H1 (cell line): ENCODE measurements around the gene SP9. TPM values are rescaled to one million over a fixed set of nuclear protein-coding genes. Genes with fewer than 3 reads are reported as not detected.

Experiments used
- CTCF ChIA-PET: fragments of 300-600 bp; sonication (Branson Sonifier 250); formaldehyde crosslinking; loops from one replicate; lab custom pipeline; 2021; ENCODE audit not compliant: partially characterized antibody; lab: Charles Lee
- POLR2A ChIA-PET: fragments of 300-600 bp; sonication (Branson Sonifier 250); formaldehyde crosslinking; loops from one replicate; lab custom pipeline; 2021; ENCODE audit warnings: inconsistent platforms; ENCODE audit not compliant: partially characterized antibody; lab: Charles Lee
- DNase-seq, 2 experiments: peaks; one replicate each; pipeline versions ENCODE4 v3.0.0 to v3.0.0-alpha.2; 2010 to 2022; ENCODE audit warnings: low spot score in 2 of 2, low read depth in 1 of 2, mixed read lengths in 1 of 2
- FAIRE-seq: peaks from 2 replicates; lab custom pipeline; 2011; peaks lifted over from hg19 to GRCh38; lab: Jason Lieb, UNC
- H2AFZ ChIP-seq: 2 replicates; pipeline ENCODE4 v1.8.1; 2012; ENCODE audit warnings: low read length, inconsistent platforms
- H2AK5ac ChIP-seq: 2 replicates; pipeline ENCODE4 v1.6.1; 2013; ENCODE audit warnings: low read depth, low read length
- H2BK120ac ChIP-seq: replicated peaks from 2 replicates; pipeline ENCODE3; 2013; ENCODE audit warnings: low read depth, low read length, inconsistent platforms
- H2BK12ac ChIP-seq: 2 replicates; pipeline ENCODE4 v1.6.1; 2013; ENCODE audit warnings: low read depth, low read length
- H2BK15ac ChIP-seq: 2 replicates; pipeline ENCODE4 v1.6.1; 2013; ENCODE audit warnings: low read length
- H2BK20ac ChIP-seq: 2 replicates; pipeline ENCODE4 v1.6.1; 2013; ENCODE audit warnings: low read length
- H2BK5ac ChIP-seq: 2 replicates; pipeline ENCODE4 v1.6.1; 2013; ENCODE audit warnings: low read depth, low read length
- H3K14ac ChIP-seq: 2 replicates; pipeline ENCODE4 v1.6.1; 2013; ENCODE audit warnings: inconsistent platforms; ENCODE audit not compliant: insufficient read length
- H3K18ac ChIP-seq: 2 replicates; pipeline ENCODE4 v1.6.1; 2013; ENCODE audit warnings: low read length; ENCODE audit errors: extremely low read depth
- H3K23ac ChIP-seq: 2 replicates; pipeline ENCODE4 v1.6.1; 2013; ENCODE audit warnings: inconsistent platforms; ENCODE audit not compliant: insufficient read length
- H3K23me2 ChIP-seq: 2 replicates; pipeline ENCODE4 v1.6.1; 2013; ENCODE audit warnings: low read depth, low read length
- H3K27ac ChIP-seq: 2 replicates; pipeline ENCODE4 v1.6.1; 2011; ENCODE audit warnings: low read depth, low read length, inconsistent platforms
- H3K27me3 ChIP-seq, 4 experiments: replicated peaks in 1 of 4; 1 replicate in 1 of 4; 2 replicates in 3 of 4; pipeline versions ENCODE4 v1.6.1 to v1.8.1; 2011 to 2013; ENCODE audit warnings: low read length in 3 of 4, mild to moderate bottlenecking in 3 of 4, inconsistent platforms in 2 of 4, mixed read lengths in 2 of 4, moderate library complexity in 1 of 4; ENCODE audit not compliant: control insufficient read depth in 3 of 4, insufficient read depth in 3 of 4; ENCODE audit errors: extremely low read depth in 1 of 4
- H3K36me3 ChIP-seq, 4 experiments: 2 replicates each; pipeline versions ENCODE4 v1.6.1 to v1.8.1; 2011 to 2013; ENCODE audit warnings: mild to moderate bottlenecking in 4 of 4, low read length in 3 of 4, moderate library complexity in 2 of 4, control low read depth in 1 of 4, inconsistent platforms in 1 of 4; ENCODE audit not compliant: insufficient read depth in 4 of 4, control insufficient read depth in 2 of 4
- H3K4ac ChIP-seq: replicated peaks from 2 replicates; pipeline ENCODE3; 2013; ENCODE audit warnings: low read length, low read depth, mixed read lengths, inconsistent platforms; ENCODE audit not compliant: insufficient read length
- H3K4me1 ChIP-seq, 4 experiments: replicated peaks in 1 of 4; 1 replicate in 1 of 4; 2 replicates in 3 of 4; pipeline versions ENCODE4 v1.6.1 to v1.8.1; 2011 to 2013; ENCODE audit warnings: low read length in 3 of 4, inconsistent platforms in 2 of 4, mixed read lengths in 1 of 4; ENCODE audit not compliant: insufficient read depth in 4 of 4, control insufficient read depth in 3 of 4
- H3K4me2 ChIP-seq, 2 experiments: 2 replicates each; pipeline versions ENCODE4 v1.6.1 to v1.8.1; 2011 to 2013; ENCODE audit warnings: low read depth in 2 of 2, low read length in 2 of 2, control low read depth in 1 of 2, inconsistent platforms in 1 of 2, mild to moderate bottlenecking in 1 of 2; ENCODE audit not compliant: insufficient read depth in 1 of 2
- H3K4me3 ChIP-seq, 4 experiments: fragments of 200-600, 300-600 bp in 1 of 4; sonication (generic), shearing (Covaris generic), sonication (Bioruptor Twin) in 1 of 4; 2 replicates each; pipeline versions ENCODE4 v1.5.1 to v1.8.1; 2011 to 2016; ENCODE audit warnings: low read length in 4 of 4, low read depth in 3 of 4, control low read depth in 2 of 4, inconsistent platforms in 2 of 4, mild to moderate bottlenecking in 2 of 4, mixed read lengths in 1 of 4, moderate library complexity in 1 of 4; ENCODE audit not compliant: insufficient read depth in 2 of 4; ENCODE audit errors: extremely low read depth in 1 of 4
- H3K56ac ChIP-seq: replicated peaks from 2 replicates; pipeline ENCODE3; 2013; ENCODE audit warnings: low read depth, mild to moderate bottlenecking, mixed read lengths, low read length, inconsistent platforms; ENCODE audit not compliant: insufficient read length
- H3K79me1 ChIP-seq: 2 replicates; pipeline ENCODE4 v1.6.1; 2013; ENCODE audit warnings: low read depth, low read length, control low read depth
- H3K79me2 ChIP-seq, 2 experiments: 2 replicates each; pipeline versions ENCODE4 v1.6.1 to v1.8.1; 2012 to 2013; ENCODE audit warnings: low read length in 2 of 2, mild to moderate bottlenecking in 2 of 2, inconsistent platforms in 1 of 2; ENCODE audit not compliant: insufficient read depth in 2 of 2, control insufficient read depth in 1 of 2
- H3K9ac ChIP-seq, 4 experiments: replicated peaks in 1 of 4; 1 replicate in 1 of 4; 2 replicates in 3 of 4; pipeline versions ENCODE4 v1.6.1 to v1.8.1; 2011 to 2013; ENCODE audit warnings: low read depth in 3 of 4, low read length in 3 of 4, control low read depth in 2 of 4, mild to moderate bottlenecking in 2 of 4, moderate library complexity in 2 of 4, inconsistent platforms in 1 of 4; ENCODE audit errors: extremely low read depth in 1 of 4
- H3K9me3 ChIP-seq, 2 experiments: 2 replicates each; pipeline versions ENCODE4 v1.6.1 to v1.8.1; 2012 to 2013; ENCODE audit warnings: mild to moderate bottlenecking in 2 of 2, moderate library complexity in 2 of 2, control low read depth in 1 of 2, inconsistent platforms in 1 of 2, low read depth in 1 of 2, low read length in 1 of 2, mixed read lengths in 1 of 2; ENCODE audit not compliant: insufficient read depth in 2 of 2
- H4K20me1 ChIP-seq, 2 experiments: replicated peaks in 1 of 2; 2 replicates each; pipeline versions ENCODE3 to v1.8.1; 2011 to 2013; ENCODE audit warnings: inconsistent platforms in 2 of 2, low read length in 2 of 2, mild to moderate bottlenecking in 1 of 2; ENCODE audit not compliant: insufficient read depth in 2 of 2, control insufficient read depth in 1 of 2
- H4K5ac ChIP-seq: 2 replicates; pipeline ENCODE4 v1.6.1; 2013; ENCODE audit warnings: low read length, low read depth, mixed read lengths, inconsistent platforms; ENCODE audit not compliant: insufficient read length
- H4K8ac ChIP-seq: 2 replicates; pipeline ENCODE4 v1.8.0; 2013; ENCODE audit warnings: mild to moderate bottlenecking, moderate library complexity, low read length, inconsistent platforms; ENCODE audit not compliant: insufficient read depth; ENCODE audit errors: extremely low read depth
- H4K91ac ChIP-seq: replicated peaks from 2 replicates; pipeline ENCODE3; 2013; ENCODE audit warnings: low read length, mixed read lengths, inconsistent platforms; ENCODE audit not compliant: insufficient read length
- CHD2 ChIP-seq: IDR thresholded peaks from 2 replicates; pipeline ENCODE4 v1.6.1; 2012; ENCODE audit warnings: low read length, improper control_type of control experiment
- EGR1 ChIP-seq: IDR thresholded peaks from 2 replicates; pipeline ENCODE4 v1.6.1; 2011; ENCODE audit warnings: low read depth, low read length, borderline replicate concordance
- SIX5 ChIP-seq: IDR thresholded peaks from 2 replicates; pipeline ENCODE4 v1.6.1; 2011; ENCODE audit warnings: mild to moderate bottlenecking, low read depth, low read length
- TCF12 ChIP-seq: IDR thresholded peaks from 2 replicates; pipeline ENCODE4 v1.6.1; 2011; ENCODE audit warnings: low read depth, mild to moderate bottlenecking, low read length
- ZNF274 ChIP-seq: IDR thresholded peaks from 2 replicates; pipeline ENCODE4 v1.7.0; 2012; ENCODE audit warnings: low read length, borderline replicate concordance; ENCODE audit errors: extremely low read depth
- WGBS, 2 experiments: shearing (Covaris generic) in 1 of 2; methylation state at CpG; one replicate each; pipeline versions ENCODE4 v1.1.6 to v1.1.7; 2013 to 2015; ENCODE audit warnings: low lambda C conversion rate in 2 of 2, mixed read lengths in 2 of 2, inconsistent platforms in 1 of 2, low coverage in 1 of 2, missing lambda C conversion rate in 1 of 2; ENCODE audit not compliant: insufficient replicate concordance in 2 of 2, insufficient coverage in 1 of 2, insufficient read length in 1 of 2; ENCODE audit errors: extremely low coverage in 1 of 2, missing lambda C conversion rate in 1 of 2; 5-methylcytosine and 5-hydroxymethylcytosine counted together
- polyA plus RNA-seq, 7 experiments: library from polyadenylated mRNA; depleted of rRNA in 3 of 7; stranded (reverse) in 5 of 7; unstranded in 2 of 7; fragments of >200 nt in 5 of 7; fragments of 200-250 nt in 2 of 7; gene quantifications; 1 replicate in 5 of 7; 2 replicates in 1 of 7; 4 replicates in 1 of 7; pipeline versions ENCODE4 v1.2.1 to v1.2.3, GENCODE V29; 2011 to 2013; ENCODE audit warnings: missing spikeins in 2 of 7, mixed read lengths in 2 of 7
- total RNA-seq: library from RNA; stranded (reverse); fragmentation: NEBNext Ultra II Directional; extraction: Animal tissue kit (Norgen Biotek cat#: 25700); gene quantifications from 2 replicates; pipeline ENCODE4 v1.2.1, GENCODE V29; 2021

The SP9 gene
- total and polyA plus RNA-seq, 2 of the 8 experiments (the other 6 are each of a cell fraction or from before 2014, with no cell fraction given) = 0.03 to 0.11 TPM

DNA sequence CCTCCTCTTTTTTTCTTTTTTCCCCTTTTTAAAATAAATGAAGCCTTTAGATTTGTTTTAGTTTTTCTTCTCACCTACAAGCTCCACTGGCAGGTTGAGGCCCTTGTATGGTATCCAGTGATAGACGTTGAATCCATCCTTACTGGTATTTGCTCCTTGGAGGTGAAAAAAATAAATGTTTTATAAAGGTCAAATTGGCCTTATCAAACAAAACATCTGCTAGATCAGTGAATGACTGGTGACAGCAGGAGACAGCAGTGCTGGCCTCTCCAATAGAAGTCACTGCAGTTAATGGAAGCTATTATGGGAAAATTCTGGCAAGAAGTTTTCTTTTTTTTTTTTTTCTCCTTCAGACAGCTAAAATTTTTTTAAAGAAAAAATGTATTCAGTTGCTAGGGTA is 12.6 kb upstream of the SP9 start:
- H3K18ac ChIP-seq = no peak overlapping the region
- H4K20me1 ChIP-seq = peaks cover 2 to 3% of the 10 kb centered on the region in 2 experiments
- 95% methylated on average over 1 of the region's 1 CpG; no CpG with 5 or more reads in 1 of the 2 experiments for WGBS, 2 experiments
- ChIA-PET POLR2A (interaction anchor here (0.6 kb wide), 1 partner anchor 73 kb away, joined by 3 read pairs; no protein-coding TSS in a partner anchor), CTCF (interaction anchor here (0.7 to 1.9 kb wide), 5 partner anchors 19 to 456 kb away, joined by 3 to 6 read pairs (median 3); no protein-coding TSS in a partner anchor)
- H3K79me1 ChIP-seq = no peaks in the 10 kb centered on the region
- no peak overlapping the region for H2BK12ac ChIP-seq
- H3K23me2 ChIP-seq = peaks cover 6% of the 10 kb centered on the region; the same call in 1 of the 2 replicates
- no peak overlapping the region for H3K9ac ChIP-seq
- no peak for DNase-seq
- H2BK5ac ChIP-seq = no peak overlapping the region
- H3K27me3 ChIP-seq = peaks cover 8 to 31% (median 20%) of the 10 kb centered on the region in 4 experiments
- H2BK15ac ChIP-seq = no peak overlapping the region
- H3K14ac ChIP-seq = no peak overlapping the region
- H3K4me2 ChIP-seq = no peak overlapping the region
- H3K9me3 ChIP-seq = no peaks in the 10 kb centered on the region
- no peak for FAIRE-seq
- H4K8ac ChIP-seq = no peak overlapping the region
- H2AK5ac ChIP-seq = no peak overlapping the region
- no peak overlapping the region for H2BK120ac ChIP-seq
- no peak overlapping the region for H3K4me3 ChIP-seq
- peaks cover 0 to 7% (median 4%) of the 10 kb centered on the region in 4 experiments; a peak in 6 of 7 replicates for H3K4me1 ChIP-seq
- no peak overlapping the region for H3K27ac ChIP-seq
- no peak overlapping the region for H2BK20ac ChIP-seq
- no peaks in the 10 kb centered on the region for H3K36me3 ChIP-seq
- no peak overlapping the region for H4K5ac ChIP-seq
- H3K23ac ChIP-seq = no peak overlapping the region
- H3K56ac ChIP-seq = no peak overlapping the region
- no peak overlapping the region for H3K4ac ChIP-seq
- H4K91ac ChIP-seq = no peak overlapping the region
- no peaks in the 10 kb centered on the region for H3K79me2 ChIP-seq
- no peak overlapping the region for H2AFZ ChIP-seq
- no peak for TF ChIP-seq TCF12
- no peak for TF ChIP-seq SIX5
- TF ChIP-seq ZNF274 = no peak
- TF ChIP-seq CHD2 = no peak
- no peak for TF ChIP-seq EGR1
